GM21723 (cell line): ENCODE measurements around the gene C6orf89.

Source experiments
- ATAC-seq: cut with Tn5 transposase; IDR thresholded peaks from one replicate; pipeline ENCODE4 v1.9.1; 2021; ENCODE audit warnings: mild to moderate bottlenecking, moderate library complexity; ENCODE audit not compliant: unreplicated experiment

Gene C6orf89

GRCh38 chr6:36967301-36967700 lies 81.5 kb downstream of the C6orf89 start:
- ATAC-seq: no peak

- no peak for ATAC-seq
Measured at GRCh38 chr6:36967757-36968156, 82.0 kb downstream of the C6orf89 start.

- ATAC-seq: no peak
Measured at GRCh38 chr6:36968266-36968977, 82.7 kb downstream of the C6orf89 start.

- ATAC-seq: no peak
Measured at GRCh38 chr6:36969240-36969691, 83.5 kb downstream of the C6orf89 start.

- no peak for ATAC-seq
Measured at GRCh38 chr6:36969988-36970891, 84.5 kb downstream of the C6orf89 start.

GRCh38 chr6:36970892-36971842 lies 85.4 kb downstream of the C6orf89 start:
- no peak for ATAC-seq

GRCh38 chr6:36971921-36972673 lies 86.3 kb downstream of the C6orf89 start:
- no peak for ATAC-seq

- ATAC-seq: no peak
Measured at GRCh38 chr6:36973190-36973589, 87.4 kb downstream of the C6orf89 start.

- ATAC-seq: no peak
Measured at GRCh38 chr6:36973647-36974046, 87.9 kb downstream of the C6orf89 start.

DNA sequence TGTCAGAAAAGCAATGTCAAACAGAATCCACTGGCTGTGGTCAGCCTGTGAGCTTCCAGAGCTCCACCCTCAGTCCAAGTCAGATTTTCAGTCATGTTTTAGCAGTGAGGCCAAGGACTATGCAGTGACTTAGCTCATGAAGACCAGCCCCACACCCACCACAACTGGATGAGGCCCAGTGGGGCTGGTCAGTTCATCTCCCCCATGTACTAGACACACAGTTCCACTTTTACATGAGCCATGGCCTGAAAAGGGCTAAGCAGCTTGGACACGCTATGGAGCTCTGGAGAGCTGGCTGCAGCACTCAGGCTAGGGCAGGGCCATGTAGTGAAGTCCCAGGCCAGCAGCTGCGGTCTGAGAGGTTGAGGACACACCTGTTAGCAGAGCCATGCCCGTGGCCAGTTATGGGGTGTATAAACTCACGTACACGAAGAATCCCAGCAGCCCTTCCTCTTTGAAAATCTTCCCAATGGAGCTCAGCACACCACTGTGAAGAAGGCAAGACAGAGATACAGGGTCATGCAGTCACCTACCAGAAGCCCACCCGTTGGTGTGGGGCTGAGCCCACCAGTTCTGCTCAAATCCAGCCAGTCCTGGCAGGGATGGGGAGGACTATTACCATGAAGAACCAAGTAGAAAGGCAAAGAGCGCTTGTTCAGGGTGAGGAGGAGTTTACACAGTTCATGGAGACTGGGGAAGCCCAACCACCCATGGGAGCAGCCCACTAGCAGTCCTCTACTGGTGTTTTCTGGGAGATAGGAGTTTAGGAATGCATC lies 89.7 kb downstream of the C6orf89 start:
- no peak for ATAC-seq

DNA sequence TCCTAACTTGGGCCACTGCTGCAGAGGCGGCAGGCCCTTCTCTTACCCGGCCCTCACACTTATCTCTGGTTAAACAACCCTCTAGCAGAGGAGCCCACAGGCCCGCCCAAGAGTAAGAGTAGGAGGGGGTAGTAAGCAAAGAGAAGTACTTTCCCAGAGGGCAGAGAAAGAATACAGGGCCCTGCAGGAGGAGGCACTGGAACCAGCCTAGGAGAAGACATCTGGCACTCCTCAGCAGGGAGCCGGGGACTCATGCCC lies 90.2 kb downstream of the C6orf89 start:
- no peak for ATAC-seq

- ATAC-seq: no peak
Measured at GRCh38 chr6:36976509-36976908, 90.8 kb downstream of the C6orf89 start.

DNA sequence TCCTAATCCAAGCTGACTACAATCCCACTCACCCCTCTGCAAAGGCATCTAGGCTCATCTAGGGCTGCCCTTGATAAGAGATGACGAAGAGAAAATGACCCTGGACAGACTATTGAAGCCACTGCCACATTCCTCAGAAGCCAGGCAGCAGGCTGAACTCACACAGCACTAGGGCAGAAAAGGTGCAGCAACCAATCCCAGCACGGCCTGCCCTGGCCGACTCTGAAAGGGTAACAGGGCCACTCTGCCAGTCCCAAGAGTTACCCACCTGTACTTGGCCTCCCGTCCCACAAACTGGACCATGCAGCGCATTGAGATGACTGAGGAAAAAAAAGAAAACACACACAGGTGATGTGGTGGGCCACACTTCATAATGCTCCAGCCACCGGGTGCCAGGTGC lies 91.2 kb downstream of the C6orf89 start:
- no peak for ATAC-seq

GRCh38 chr6:36977470-36977941 lies 91.8 kb downstream of the C6orf89 start:
- no peak for ATAC-seq
